Astrocyte of the spinal cord (primary cell): ENCODE data around the gene MCCD1.

Experiments
- DNase-seq: peaks from one replicate; pipeline ENCODE4 v3.0.0; 2011; ENCODE audit warnings: low read depth, low spot score
- H3K4me3 ChIP-seq: 2 replicates; pipeline ENCODE4 v1.5.1; 2011; ENCODE audit warnings: low read depth, mild to moderate bottlenecking, low read length, moderate library complexity
- CTCF ChIP-seq: IDR thresholded peaks from 2 replicates; pipeline ENCODE4 v1.5.1; 2012; ENCODE audit warnings: low read depth, mild to moderate bottlenecking, low read length, inconsistent platforms
- in situ Hi-C: cut with HindIII; loops from 2 replicates; pipeline ENCODE4 v1.10.0; 2017; ENCODE audit warnings: low sequenced_read_pairs

MCCD1 gene

GRCh38 chr6:31578184-31579118 is 49.7 kb downstream of the MCCD1 start:
- TF ChIP-seq CTCF, result no peak
- in situ Hi-C loops, result no loop called here
- DNase-seq, result no peak
- no peak overlapping the region for H3K4me3 ChIP-seq

GRCh38 chr6:31579119-31579505 is 50.4 kb downstream of the MCCD1 start:
- H3K4me3 ChIP-seq, result no peak overlapping the region
- DNase-seq, result no peak
- TF ChIP-seq CTCF, result no peak
- in situ Hi-C loops, result no loop called here
